Amniotic stem cell (primary cell): Measurements from ENCODE around the gene RPL13.

Experiments
- DNase-seq: peaks from one replicate; lab custom pipeline; 2025; lab: John Stamatoyannopoulos, UW

The RPL13 gene

GRCh38 chr16:89599451-89599858 is 39.0 kb downstream of the RPL13 start:
- no peak for DNase-seq

DNA sequence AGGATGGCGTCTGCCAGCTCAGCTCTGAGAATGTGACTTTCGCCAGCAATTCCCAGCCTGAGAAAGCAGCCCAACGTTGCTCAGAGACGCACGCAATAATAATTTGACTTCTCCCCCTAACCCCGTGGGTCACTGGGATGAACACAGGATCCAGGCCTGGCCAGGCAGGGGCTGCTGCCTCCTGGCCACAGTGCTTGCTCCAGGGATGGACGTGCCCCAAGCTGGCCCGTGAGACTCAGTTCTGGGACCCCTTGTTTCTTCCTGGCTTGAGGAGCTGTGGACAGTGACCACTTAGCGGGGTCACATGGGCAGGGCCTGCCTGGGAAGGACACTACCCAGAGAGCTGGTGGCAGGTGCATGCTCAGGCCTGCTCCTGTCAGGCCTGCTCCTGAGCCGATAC is 39.4 kb downstream of the RPL13 start:
- no peak for DNase-seq

DNA sequence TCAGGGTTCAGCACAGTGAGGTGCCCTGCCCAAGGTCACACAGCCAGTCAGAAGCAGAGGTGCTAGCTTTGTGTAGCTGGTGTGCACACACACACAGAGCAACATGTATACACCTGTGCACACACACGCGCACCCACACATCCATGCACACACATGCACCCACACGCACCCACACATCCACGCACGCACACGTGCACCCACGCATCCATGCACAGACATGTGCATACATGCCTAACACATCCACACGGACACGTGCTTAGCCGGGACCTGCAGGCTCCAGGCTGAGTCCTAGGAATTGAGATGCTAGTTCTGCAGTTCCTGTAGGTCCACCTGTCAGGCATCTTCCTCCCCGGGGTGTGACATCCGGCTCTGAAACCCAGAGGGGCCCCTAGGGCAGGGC is 39.9 kb downstream of the RPL13 start:
- DNase-seq = no peak

DNA sequence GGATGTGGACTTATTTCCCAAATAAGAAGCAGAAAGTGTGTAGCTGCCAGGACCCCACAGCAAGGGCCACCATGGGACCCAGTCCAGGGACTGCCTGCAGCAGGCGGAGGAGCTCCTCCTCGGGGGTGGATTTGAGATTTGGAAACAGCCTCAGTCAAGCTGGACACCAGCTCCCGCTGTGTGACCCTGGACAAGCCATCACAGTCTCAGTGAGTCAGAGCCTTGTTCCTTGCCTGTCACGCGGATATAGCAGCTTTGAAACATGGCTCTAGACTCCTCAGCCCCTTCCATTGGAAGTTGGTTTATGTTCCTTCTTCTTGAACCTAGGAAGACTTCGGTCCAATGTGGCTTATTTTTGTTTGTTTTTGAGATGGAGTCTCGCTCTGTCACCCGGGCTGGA is 40.5 kb downstream of the RPL13 start:
- DNase-seq = no peak

GRCh38 chr16:89601906-89602272 is 41.4 kb downstream of the RPL13 start:
- no peak for DNase-seq

GRCh38 chr16:89602273-89602951 is 41.9 kb downstream of the RPL13 start:
- peak; percentile 84 for DNase-seq

- no peak for DNase-seq
Observed at GRCh38 chr16:89602952-89603590, 42.6 kb downstream of the RPL13 start.

DNA sequence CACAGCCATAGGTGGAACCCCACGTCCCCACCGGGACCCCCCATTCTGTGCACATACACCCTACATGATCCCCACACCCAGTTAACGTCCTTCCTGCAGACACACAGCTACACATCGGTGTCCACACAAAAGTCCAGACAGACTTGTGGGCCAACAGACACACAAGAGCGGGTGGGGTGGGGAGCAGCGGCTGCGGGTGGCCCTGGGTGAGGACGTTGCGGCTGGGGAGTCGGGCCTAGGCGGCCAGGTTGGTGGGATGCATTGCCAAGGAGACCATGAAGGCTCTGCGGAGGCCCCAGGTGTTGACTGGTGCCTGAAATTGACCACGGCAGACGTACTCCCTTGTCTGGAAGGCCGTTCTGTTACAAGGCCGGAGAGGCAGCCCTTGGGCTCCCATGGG is 44.3 kb downstream of the RPL13 start:
- DNase-seq = no peak

GRCh38 chr16:89605186-89605970 is 44.9 kb downstream of the RPL13 start:
- DNase-seq = no peak

- DNase-seq = no peak
Observed at GRCh38 chr16:89606006-89606405, 45.5 kb downstream of the RPL13 start.

GRCh38 chr16:89607453-89607852 is 47.0 kb downstream of the RPL13 start:
- DNase-seq = no peak

DNA sequence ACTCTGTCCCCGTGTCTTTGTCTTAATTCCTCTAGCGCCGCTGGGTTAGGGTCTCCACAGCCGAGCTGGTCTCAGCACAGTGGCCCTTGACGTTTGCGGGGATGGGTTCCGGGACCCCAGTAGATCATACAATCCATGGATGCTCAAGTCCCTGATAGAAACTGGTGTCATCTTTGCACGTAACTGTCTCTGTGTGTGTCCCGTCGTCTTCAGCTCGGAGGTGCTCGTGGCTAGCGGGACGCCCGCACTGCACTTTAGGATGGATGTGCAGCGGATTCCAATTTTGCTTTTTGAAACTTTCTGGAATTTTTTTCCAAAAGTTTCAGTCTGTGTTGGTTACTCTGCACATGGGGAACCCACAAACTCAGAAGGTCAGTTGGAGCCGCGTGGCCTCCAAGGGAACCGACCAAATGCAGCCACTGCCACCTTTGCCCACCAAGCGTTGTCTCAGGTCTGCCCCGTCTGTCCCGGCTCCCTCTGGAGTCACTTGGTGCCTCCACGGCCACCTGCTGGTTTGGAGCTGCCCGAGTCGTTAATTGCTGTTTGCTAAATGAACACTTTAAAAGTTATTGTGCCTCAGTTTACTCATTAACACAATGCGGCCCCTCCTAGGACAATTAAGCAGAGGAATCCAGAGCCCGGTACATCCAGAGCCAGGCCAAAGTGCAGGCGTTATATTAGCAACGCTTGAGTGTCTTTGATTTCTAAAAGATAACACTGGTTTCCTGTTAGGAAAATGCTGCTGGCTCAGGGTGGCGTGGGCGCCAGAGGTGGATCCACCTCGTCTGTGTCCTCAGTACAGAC is 47.7 kb downstream of the RPL13 start:
- no peak for DNase-seq

DNA sequence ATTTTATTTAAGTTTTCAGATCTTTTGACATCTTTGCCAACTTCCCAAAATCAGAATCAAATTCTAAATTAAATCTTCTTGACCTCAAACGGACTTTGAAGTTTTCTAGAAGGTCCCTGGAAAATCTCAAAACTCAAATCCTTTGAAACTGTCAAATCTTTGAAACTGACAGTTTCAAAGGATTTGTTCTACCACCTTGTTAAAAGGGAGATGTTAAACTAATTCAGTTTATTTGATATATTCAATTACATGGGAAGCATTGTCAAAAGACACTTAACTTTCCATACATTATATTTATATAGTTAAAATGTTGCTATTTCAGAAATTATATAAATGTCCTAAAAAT is 49.6 kb downstream of the RPL13 start:
- no peak for DNase-seq

DNA sequence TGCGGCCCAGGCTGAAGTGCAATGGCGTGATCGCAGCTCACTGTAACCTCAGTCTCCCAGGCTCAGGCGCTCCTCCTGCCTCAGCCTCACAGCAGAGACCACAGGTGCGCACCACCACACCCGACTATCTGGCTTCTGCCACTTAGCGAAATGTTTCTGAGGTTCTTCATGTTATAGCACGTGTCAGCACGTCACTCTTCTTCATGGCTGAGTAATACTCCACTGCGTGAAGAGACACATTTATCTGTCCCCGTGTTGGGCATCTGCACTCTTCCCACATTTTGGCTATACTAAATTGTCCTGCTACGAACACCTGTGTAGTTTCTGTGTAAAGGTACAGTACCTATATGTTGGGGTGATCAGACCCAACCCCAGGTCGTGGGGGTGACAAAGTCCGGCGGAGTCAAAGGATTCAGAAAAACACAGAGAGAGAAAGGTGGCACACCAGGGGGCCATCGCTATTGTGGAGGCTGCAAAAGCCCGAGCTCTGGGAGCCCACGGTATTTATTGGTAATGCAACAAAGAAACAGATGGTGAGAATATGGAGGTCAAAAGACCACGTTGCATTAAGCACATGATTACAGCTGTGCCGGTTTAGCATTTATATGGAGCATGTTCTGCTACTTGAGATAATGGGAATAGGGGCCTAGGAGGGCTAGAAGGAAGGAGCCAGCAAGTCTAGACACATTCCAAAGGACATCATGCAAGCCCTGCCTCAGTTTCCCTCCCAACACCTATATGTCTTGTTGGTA is 52.1 kb downstream of the RPL13 start:
- no peak for DNase-seq

DNA sequence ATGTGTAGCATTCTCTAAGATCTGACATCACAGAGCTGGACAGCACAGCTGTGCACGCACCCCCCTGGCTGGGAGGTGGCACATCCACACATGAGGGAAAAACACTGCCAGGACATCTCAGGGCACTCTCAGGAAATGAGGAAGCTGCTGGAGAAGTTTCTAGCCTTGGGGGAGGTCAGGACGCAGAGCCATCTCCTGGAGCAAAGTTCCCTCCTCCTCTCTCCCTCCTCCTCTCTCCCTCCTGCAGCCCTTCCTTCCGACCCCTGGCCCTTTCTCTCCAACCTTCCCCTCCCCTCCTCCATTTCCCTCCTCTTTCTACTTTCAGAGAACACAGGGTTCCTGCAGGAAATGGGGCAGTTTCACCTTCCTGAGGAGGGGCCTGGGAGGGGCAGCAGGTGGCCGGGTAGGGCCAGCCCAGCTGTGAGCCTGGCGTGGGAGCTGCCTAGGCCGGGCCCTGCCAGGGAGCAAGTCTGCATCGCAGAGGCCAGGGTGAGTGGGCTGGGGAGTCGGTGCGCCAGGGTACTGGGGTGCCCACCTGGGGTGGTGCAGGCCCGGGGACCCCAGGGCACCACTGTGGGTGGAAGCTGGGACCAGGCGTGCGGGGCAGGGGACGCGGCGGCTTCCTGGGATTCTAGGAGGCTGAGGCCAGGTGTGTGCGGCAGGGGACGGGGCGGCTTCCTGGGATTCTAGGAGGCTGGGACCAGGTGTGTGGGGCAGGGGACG is 52.9 kb downstream of the RPL13 start, which contains the start of gene DPEP1:
DPEP1 (plus strand) TSS at position 412 of the 723 bp plus-strand sequence. CDS start 16,769 bp downstream, outside the sequence.
- no peak for DNase-seq

- no peak for DNase-seq
Observed at GRCh38 chr16:89613954-89614459, 53.5 kb downstream of the RPL13 start.
